Astrocyte (in vitro differentiated cells and primary cell): ENCODE results near the gene PNLIP. TPM values are rescaled to one million over a fixed set of nuclear protein-coding genes. Genes with fewer than 3 reads are reported as not detected.

Source experiments
- DNase-seq: peaks from one replicate; pipeline ENCODE4 v3.0.0-alpha.2; 2010; ENCODE audit warnings: low read depth
- FAIRE-seq: peaks from 2 replicates; lab custom pipeline; 2011; peaks lifted over from hg19 to GRCh38; lab: Jason Lieb, UNC
- H2AFZ ChIP-seq: 2 replicates; pipeline ENCODE4 v1.6.0; 2012; ENCODE audit warnings: low read depth, low read length, inconsistent platforms
- H3K27ac ChIP-seq: 2 replicates; pipeline ENCODE4 v1.5.1; 2011; ENCODE audit warnings: low read depth, low read length, inconsistent platforms
- H3K27me3 ChIP-seq: 2 replicates; pipeline ENCODE4 v1.6.0; 2011; ENCODE audit warnings: low read length, inconsistent platforms; ENCODE audit not compliant: insufficient read depth
- H3K36me3 ChIP-seq: 2 replicates; pipeline ENCODE4 v1.5.1; 2011; ENCODE audit warnings: low read length, inconsistent platforms; ENCODE audit not compliant: insufficient read depth
- H3K4me1 ChIP-seq: 2 replicates; pipeline ENCODE4 v1.5.1; 2011; ENCODE audit warnings: low read length, inconsistent platforms; ENCODE audit not compliant: insufficient read depth
- H3K4me2 ChIP-seq: 2 replicates; pipeline ENCODE4 v1.6.0; 2012; ENCODE audit warnings: low read length, inconsistent platforms
- H3K4me3 ChIP-seq: 2 replicates; pipeline ENCODE4 v1.5.1; 2011; ENCODE audit warnings: low read depth, mild to moderate bottlenecking, low read length, inconsistent platforms; ENCODE audit not compliant: insufficient read depth
- H3K79me2 ChIP-seq: 2 replicates; pipeline ENCODE4 v1.6.0; 2012; ENCODE audit warnings: mild to moderate bottlenecking, low read length, inconsistent platforms; ENCODE audit not compliant: insufficient read depth
- H3K9ac ChIP-seq: 2 replicates; pipeline ENCODE4 v1.6.0; 2012; ENCODE audit warnings: mild to moderate bottlenecking, low read length, inconsistent platforms
- H3K9me3 ChIP-seq: 2 replicates; pipeline ENCODE4 v1.5.1; 2012; ENCODE audit warnings: low read depth, mild to moderate bottlenecking, low read length, inconsistent platforms; ENCODE audit not compliant: insufficient read depth
- H4K20me1 ChIP-seq: 2 replicates; pipeline ENCODE4 v1.6.0; 2012; ENCODE audit warnings: low read length, inconsistent platforms; ENCODE audit not compliant: insufficient read depth
- H3K27ac Mint-ChIP-seq: one replicate; pipeline ENCODE4 v1.8.0; 2021; ENCODE audit warnings: mild to moderate bottlenecking, mixed read lengths; ENCODE audit not compliant: unreplicated experiment
- H3K27me3 Mint-ChIP-seq: one replicate; pipeline ENCODE4 v1.8.0; 2021; ENCODE audit warnings: low read depth, mixed read lengths; ENCODE audit not compliant: unreplicated experiment
- H3K36me3 Mint-ChIP-seq: one replicate; pipeline ENCODE4 v1.8.0; 2021; ENCODE audit warnings: low read depth, mixed read lengths; ENCODE audit not compliant: unreplicated experiment
- H3K4me1 Mint-ChIP-seq: one replicate; pipeline ENCODE4 v1.8.0; 2021; ENCODE audit warnings: low read depth, mixed read lengths; ENCODE audit not compliant: unreplicated experiment
- H3K4me3 Mint-ChIP-seq: one replicate; pipeline ENCODE4 v1.8.0; 2021; ENCODE audit warnings: mild to moderate bottlenecking, moderate library complexity, mixed read lengths; ENCODE audit not compliant: unreplicated experiment
- H3K9me3 Mint-ChIP-seq: one replicate; pipeline ENCODE4 v1.8.0; 2021; ENCODE audit warnings: mild to moderate bottlenecking, mixed read lengths; ENCODE audit not compliant: unreplicated experiment
- EZH2 ChIP-seq: IDR thresholded peaks from 2 replicates; pipeline ENCODE4 v1.6.1; 2012; ENCODE audit warnings: mild to moderate bottlenecking, low read length, inconsistent platforms; ENCODE audit not compliant: insufficient read depth
- total RNA-seq: library from RNA; stranded (reverse); gene quantifications from 2 replicates; pipeline ENCODE4 v1.2.1, GENCODE V29; 2021
- TF ChIP-seq, protein P1 (sequence below): IDR thresholded peaks from 2 replicates; pipeline ENCODE4 v1.5.1; 2011; ENCODE audit warnings: low read depth, mild to moderate bottlenecking, inconsistent platforms, low read length, moderate library complexity; ENCODE audit not compliant: insufficient read depth

The PNLIP gene
- total RNA-seq, 1 donor from 2014 or later: not detected

DNA sequence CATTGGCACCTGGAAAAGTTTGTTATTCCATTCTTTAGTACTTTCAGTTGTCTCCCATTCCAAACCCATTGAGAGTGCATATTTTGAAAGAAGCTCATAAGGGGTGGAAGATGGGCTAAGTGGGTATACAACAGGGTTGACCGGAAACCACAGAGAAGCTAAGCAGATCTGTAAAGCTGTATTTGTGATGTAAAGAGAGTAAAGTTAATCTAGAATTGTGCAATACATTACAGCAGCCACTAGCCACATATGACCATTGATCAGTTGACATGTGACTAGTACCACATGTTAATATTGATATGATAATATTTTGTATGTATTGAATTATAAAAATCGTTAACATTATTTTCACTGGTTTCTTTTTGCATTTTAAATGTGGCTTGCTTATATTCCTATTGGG, 4.9 kb upstream of the PNLIP start:
- Histone ChIP-seq H3K9me3 (no peaks in the 10 kb centered on the region), H3K4me2 (no peak overlapping the region), H4K20me1 (no peaks in the 10 kb centered on the region), H3K4me3 (no peak overlapping the region), H3K79me2 (no peaks in the 10 kb centered on the region), H3K4me1 (no peaks in the 10 kb centered on the region), H2AFZ (no peak overlapping the region), H3K27ac (no peak overlapping the region), H3K36me3 (no peaks in the 10 kb centered on the region), H3K27me3 (no peaks in the 10 kb centered on the region), H3K9ac (no peak overlapping the region)
- no peak overlapping the region for H3K27ac Mint-ChIP-seq
- H3K36me3 Mint-ChIP-seq: peaks cover 2% of the 10 kb centered on the region
- no peak overlapping the region for H3K4me3 Mint-ChIP-seq
- TF ChIP-seq EZH2: no peak
- TF ChIP-seq, protein P1, sequence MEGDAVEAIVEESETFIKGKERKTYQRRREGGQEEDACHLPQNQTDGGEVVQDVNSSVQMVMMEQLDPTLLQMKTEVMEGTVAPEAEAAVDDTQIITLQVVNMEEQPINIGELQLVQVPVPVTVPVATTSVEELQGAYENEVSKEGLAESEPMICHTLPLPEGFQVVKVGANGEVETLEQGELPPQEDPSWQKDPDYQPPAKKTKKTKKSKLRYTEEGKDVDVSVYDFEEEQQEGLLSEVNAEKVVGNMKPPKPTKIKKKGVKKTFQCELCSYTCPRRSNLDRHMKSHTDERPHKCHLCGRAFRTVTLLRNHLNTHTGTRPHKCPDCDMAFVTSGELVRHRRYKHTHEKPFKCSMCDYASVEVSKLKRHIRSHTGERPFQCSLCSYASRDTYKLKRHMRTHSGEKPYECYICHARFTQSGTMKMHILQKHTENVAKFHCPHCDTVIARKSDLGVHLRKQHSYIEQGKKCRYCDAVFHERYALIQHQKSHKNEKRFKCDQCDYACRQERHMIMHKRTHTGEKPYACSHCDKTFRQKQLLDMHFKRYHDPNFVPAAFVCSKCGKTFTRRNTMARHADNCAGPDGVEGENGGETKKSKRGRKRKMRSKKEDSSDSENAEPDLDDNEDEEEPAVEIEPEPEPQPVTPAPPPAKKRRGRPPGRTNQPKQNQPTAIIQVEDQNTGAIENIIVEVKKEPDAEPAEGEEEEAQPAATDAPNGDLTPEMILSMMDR: no peak
- FAIRE-seq (no peak), DNase-seq (no peak)
- peaks cover 15% of the 10 kb centered on the region for H3K4me1 Mint-ChIP-seq
- no peaks in the 10 kb centered on the region for H3K27me3 Mint-ChIP-seq
- peaks cover 6% of the 10 kb centered on the region for H3K9me3 Mint-ChIP-seq

DNA sequence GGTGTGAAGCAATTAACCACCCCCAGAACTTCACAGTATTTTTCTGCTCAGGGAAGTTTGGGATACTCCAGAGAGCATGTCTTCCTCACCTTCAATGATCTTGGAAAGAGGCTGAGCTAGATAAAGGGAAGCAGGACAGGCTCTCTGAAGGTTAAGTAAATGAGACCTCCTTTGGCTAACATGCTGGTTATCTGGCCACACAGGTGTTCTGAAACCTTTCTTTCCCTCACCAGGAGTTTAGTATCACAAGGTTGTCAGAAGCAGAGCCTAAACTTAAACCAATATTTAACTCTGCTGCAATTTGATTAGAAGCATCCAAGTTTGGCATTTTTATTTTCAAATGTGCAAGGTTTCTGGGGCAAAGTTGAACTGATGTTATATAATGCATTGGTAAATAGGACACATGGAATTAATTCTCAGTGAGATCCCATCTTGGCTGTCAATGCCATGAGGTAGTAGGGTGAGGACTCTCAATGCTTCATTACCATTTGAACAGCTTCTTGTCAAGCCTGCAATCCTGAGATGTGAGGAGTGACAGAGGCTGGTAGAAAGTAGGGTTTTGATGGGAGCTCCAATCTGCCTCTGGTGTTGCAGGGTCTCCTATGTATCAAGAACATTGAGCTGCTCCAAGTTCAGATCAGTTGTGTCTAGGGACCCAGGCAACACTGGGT, 3.6 kb upstream of the PNLIP start:
- no peak overlapping the region for H3K27ac ChIP-seq
- no peak overlapping the region for H2AFZ ChIP-seq
- H3K27ac Mint-ChIP-seq: no peak overlapping the region
- DNase-seq (no peak), FAIRE-seq (no peak)
- no peak for TF ChIP-seq EZH2
- TF ChIP-seq, protein P1: no peak
- H3K4me2 ChIP-seq: no peak overlapping the region
- H3K9me3 Mint-ChIP-seq: peaks cover 4% of the 10 kb centered on the region
- H3K9ac ChIP-seq: no peak overlapping the region
- H3K4me1 Mint-ChIP-seq: peaks cover 12% of the 10 kb centered on the region
- no peaks in the 10 kb centered on the region for H3K4me1 ChIP-seq
- H3K36me3 Mint-ChIP-seq: peaks cover 2% of the 10 kb centered on the region
- no peaks in the 10 kb centered on the region for H3K27me3 Mint-ChIP-seq
- no peak overlapping the region for H3K4me3 ChIP-seq
- no peaks in the 10 kb centered on the region for H3K36me3 ChIP-seq
- no peaks in the 10 kb centered on the region for H4K20me1 ChIP-seq
- H3K27me3 ChIP-seq: no peaks in the 10 kb centered on the region
- no peaks in the 10 kb centered on the region for H3K9me3 ChIP-seq
- no peaks in the 10 kb centered on the region for H3K79me2 ChIP-seq
- H3K4me3 Mint-ChIP-seq: no peak overlapping the region

DNA sequence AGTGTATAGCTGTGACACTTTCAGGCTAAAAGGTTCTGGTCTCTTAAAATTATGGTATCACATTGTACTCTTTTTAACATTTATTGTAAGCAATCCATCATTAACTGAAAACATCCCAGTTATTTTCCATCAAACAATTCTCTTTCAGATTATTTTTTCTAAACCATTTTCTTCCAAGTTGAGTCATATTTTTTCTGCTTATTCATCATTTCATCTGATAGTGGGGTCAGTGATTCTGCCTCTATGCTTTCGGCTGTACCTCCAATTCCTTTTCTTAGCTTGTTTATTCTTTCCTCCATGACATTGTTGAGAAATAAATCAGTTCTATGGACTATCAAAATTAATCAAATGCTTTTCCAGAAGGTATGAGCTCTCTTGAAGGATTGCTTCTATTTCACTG, 609 bp upstream of the PNLIP start:
- no peak for FAIRE-seq

More for the DNA sequence above, 609 bp upstream of the PNLIP start:
- Histone ChIP-seq H3K36me3 (no peaks in the 10 kb centered on the region), H3K27ac (no peak overlapping the region), H3K4me1 (no peaks in the 10 kb centered on the region), H2AFZ (no peak overlapping the region), H3K79me2 (no peaks in the 10 kb centered on the region), H3K9ac (no peak overlapping the region), H3K4me2 (no peak overlapping the region), H4K20me1 (no peaks in the 10 kb centered on the region), H3K9me3 (no peaks in the 10 kb centered on the region), H3K27me3 (no peaks in the 10 kb centered on the region), H3K4me3 (no peak overlapping the region)
- Mint-ChIP-seq H3K4me1 (peaks cover 3% of the 10 kb centered on the region), H3K27ac (no peak overlapping the region), H3K4me3 (no peak overlapping the region), H3K27me3 (peaks cover 4% of the 10 kb centered on the region), H3K36me3 (peaks cover under 1% of the 10 kb centered on the region), H3K9me3 (peaks cover under 1% of the 10 kb centered on the region)
- DNase-seq: no peak
- no peak for TF ChIP-seq EZH2
- TF ChIP-seq, protein P1: no peak
